Measurements from ENCODE around the gene MTOR. TPM values are rescaled to one million over a fixed set of nuclear protein-coding genes. Genes with fewer than 3 reads are reported as not detected.

Gene MTOR
- total RNA-seq, 1 donor from 2014 or later: 34.9 TPM

- intact Hi-C loops (cut with micrococcal nuclease): no loop called here
- H3K36me3 ChIP-seq: peaks cover 76% of the 10 kb centered on the region
- no peaks in the 10 kb centered on the region for H3K9me3 ChIP-seq (replicated peaks)
- peak overlapping the region; percentile 61 for H3K27ac ChIP-seq (replicated peaks)
- TF ChIP-seq CTCF (IDR thresholded peaks at IDR 0.05; ENCODE audit: borderline replicate concordance): no peak
- H3K27me3 ChIP-seq (ENCODE audit: low read depth): no peaks in the 10 kb centered on the region
- H3K4me3 ChIP-seq: no peak overlapping the region
- peaks cover 36% of the 10 kb centered on the region for H3K4me1 ChIP-seq
- DNase-seq: no peak
Observed at GRCh38 chr1:11144570-11145256, 117.6 kb downstream of the MTOR start.

- no peak overlapping the region for H3K4me3 ChIP-seq
- H3K36me3 ChIP-seq: peaks cover 76% of the 10 kb centered on the region
- H3K27me3 ChIP-seq (ENCODE audit: low read depth): no peaks in the 10 kb centered on the region
- no peak for DNase-seq
- H3K9me3 ChIP-seq (replicated peaks): no peaks in the 10 kb centered on the region
- intact Hi-C loops (cut with micrococcal nuclease): no loop called here
- H3K4me1 ChIP-seq: peaks cover 34% of the 10 kb centered on the region
- no peak for TF ChIP-seq CTCF (IDR thresholded peaks at IDR 0.05; ENCODE audit: borderline replicate concordance)
- peak overlapping the region; percentile 61 for H3K27ac ChIP-seq (replicated peaks)
Observed at GRCh38 chr1:11143907-11144306, 118.4 kb downstream of the MTOR start.

- no peaks in the 10 kb centered on the region for H3K27me3 ChIP-seq (ENCODE audit: low read depth)
- no peak for DNase-seq
- H3K9me3 ChIP-seq (replicated peaks): no peaks in the 10 kb centered on the region
- TF ChIP-seq CTCF (IDR thresholded peaks at IDR 0.05; ENCODE audit: borderline replicate concordance): no peak
- H3K4me3 ChIP-seq: no peak overlapping the region
- intact Hi-C loops (cut with micrococcal nuclease): no loop called here
- H3K27ac ChIP-seq (replicated peaks): peak overlapping the region; percentile 61
- peaks cover 76% of the 10 kb centered on the region for H3K36me3 ChIP-seq
- peaks cover 40% of the 10 kb centered on the region for H3K4me1 ChIP-seq
Observed at GRCh38 chr1:11143401-11143800, 119.0 kb downstream of the MTOR start.

- peaks cover 41% of the 10 kb centered on the region for H3K4me1 ChIP-seq
- intact Hi-C loops (cut with micrococcal nuclease): no loop called here
- no peaks in the 10 kb centered on the region for H3K27me3 ChIP-seq (ENCODE audit: low read depth)
- H3K27ac ChIP-seq (replicated peaks): peak overlapping the region; percentile 61
- H3K9me3 ChIP-seq (replicated peaks): no peaks in the 10 kb centered on the region
- TF ChIP-seq CTCF (IDR thresholded peaks at IDR 0.05; ENCODE audit: borderline replicate concordance): no peak
- H3K36me3 ChIP-seq: peaks cover 76% of the 10 kb centered on the region
- H3K4me3 ChIP-seq: no peak overlapping the region
- no peak for DNase-seq
Observed at GRCh38 chr1:11142618-11143391, 119.5 kb downstream of the MTOR start.

- intact Hi-C loops (cut with micrococcal nuclease): no loop called here
- H3K4me3 ChIP-seq: no peak overlapping the region
- H3K36me3 ChIP-seq: peaks cover 74% of the 10 kb centered on the region
- DNase-seq: no peak
- no peaks in the 10 kb centered on the region for H3K27me3 ChIP-seq (ENCODE audit: low read depth)
- H3K9me3 ChIP-seq (replicated peaks): no peaks in the 10 kb centered on the region
- H3K27ac ChIP-seq (replicated peaks): peak overlapping the region; percentile 45
- peaks cover 34% of the 10 kb centered on the region for H3K4me1 ChIP-seq
- no peak for TF ChIP-seq CTCF (IDR thresholded peaks at IDR 0.05; ENCODE audit: borderline replicate concordance)
Observed at GRCh38 chr1:11138952-11139351, 123.4 kb downstream of the MTOR start.
